ENCODE data around the gene CENPVL1. TPM values are rescaled to one million over a fixed set of nuclear protein-coding genes. Genes with fewer than 3 reads are reported as not detected.
"Not testable (repeated sequence)": the region's sequence is repeated elsewhere in the genome, so short reads cannot be mapped to it uniquely, and the experiment has no call there.

The CENPVL1 gene
- total RNA-seq (2014; rRNA removed; shearing (Covaris generic)), result 4.4 and 5.2 TPM in 2 replicates
- polyA plus RNA-seq (2016; fragmentation: Nextera tagmentation; extraction: Ambion mirVana), result 2.3 and 2.9 TPM in 2 replicates
- long read RNA-seq, partial matches to known transcripts, result 0 of 3 reads
- long read RNA-seq, other reads (novel, unspliced or antisense), result 0 of 3 reads

GRCh38 chrX:51710277-51711164 is at the start of gene CENPVL1:
Gene CENPVL1, plus strand, starts transcription at chrX:51710512. Its CDS starts 0 bp downstream, at chrX:51710512.
- not testable (repeated sequence) for H3K9me3 Mint-ChIP-seq; H3K79me2 ChIP-seq (replicated peaks; ENCODE audit: insufficient read depth); H3K36me3 ChIP-seq (ENCODE audit: insufficient read depth); H2AFZ ChIP-seq; H3K4me3 ChIP-seq; H3K4me3 Mint-ChIP-seq; H3K9me2 ChIP-seq (ENCODE audit: insufficient read depth); H3K27ac ChIP-seq (ENCODE audit: low read depth); H4K20me1 ChIP-seq (replicated peaks; ENCODE audit: insufficient read depth); H3K36me3 Mint-ChIP-seq (ENCODE audit: low read depth); H3K4me2 ChIP-seq; H3F3A ChIP-seq (replicated peaks; ENCODE audit: low read depth); H3K27ac Mint-ChIP-seq; DNase-seq (ENCODE audit: low spot score); H3K27me3 ChIP-seq (ENCODE audit: insufficient read depth); H3K4me1 Mint-ChIP-seq; H3K4me1 ChIP-seq (ENCODE audit: insufficient read depth); H3K27me3 Mint-ChIP-seq (ENCODE audit: insufficient read depth, low read depth, poor library complexity)
- peak; percentile 87 for ATAC-seq

- ATAC-seq, result no peak
- no peaks in the 10 kb centered on the region for H3K36me3 Mint-ChIP-seq (ENCODE audit: low read depth)
- Histone ChIP-seq H3K79me2 (replicated peaks; ENCODE audit: insufficient read depth) (no peaks in the 10 kb centered on the region), H3K27me3 (ENCODE audit: insufficient read depth) (no peaks in the 10 kb centered on the region), H3K9me2 (ENCODE audit: insufficient read depth) (no peaks in the 10 kb centered on the region), H3K4me3 (no peak overlapping the region), H3K36me3 (ENCODE audit: insufficient read depth) (no peaks in the 10 kb centered on the region), H2AFZ (no peak overlapping the region), H3F3A (replicated peaks; ENCODE audit: low read depth) (no peaks in the 10 kb centered on the region), H3K4me2 (no peak overlapping the region), H4K20me1 (replicated peaks; ENCODE audit: insufficient read depth) (no peaks in the 10 kb centered on the region), H3K4me1 (ENCODE audit: insufficient read depth) (no peaks in the 10 kb centered on the region), H3K27ac (ENCODE audit: low read depth) (no peak overlapping the region)
- no peak overlapping the region for H3K4me3 Mint-ChIP-seq
- no peaks in the 10 kb centered on the region for H3K4me1 Mint-ChIP-seq
- DNase-seq (ENCODE audit: low spot score), result no peak
- H3K27me3 Mint-ChIP-seq (ENCODE audit: insufficient read depth, low read depth, poor library complexity), result no peaks in the 10 kb centered on the region
- TF ChIP-seq ZNF462 (CRISPR knock-in tag; IDR thresholded peaks at IDR 0.05), result no peak
- TF ChIP-seq REST (IDR thresholded peaks at IDR 0.05; ENCODE audit: unreplicated experiment), result no peak
- TF ChIP-seq CREB1 (CRISPR knock-in tag; IDR thresholded peaks at IDR 0.05; ENCODE audit: low read depth), result no peak
- no peak for TF ChIP-seq NANOG (IDR thresholded peaks at IDR 0.05; ENCODE audit: borderline replicate concordance)
- TF ChIP-seq STAT1 (IDR thresholded peaks at IDR 0.05; ENCODE audit: unreplicated experiment), result no peak
- no peaks in the 10 kb centered on the region for H3K9me3 Mint-ChIP-seq
- no peak overlapping the region for H3K27ac Mint-ChIP-seq
Observed at GRCh38 chrX:51665981-51666380, 44.3 kb upstream of the CENPVL1 start.

All from GM23338 (cell line).